Ammon's horn (tissue), 1 donor: ENCODE data around the gene CD8B.
"Not testable (repeated sequence)": the region's sequence is repeated elsewhere in the genome, so short reads cannot be mapped to it uniquely, and the experiment has no call there.

Experiments used
- DNase-seq: peaks from one replicate; pipeline ENCODE4 v3.0.0-alpha.2; 2016; ENCODE audit warnings: low spot score

CD8B gene

GRCh38 chr2:86861628-86862379, at the start of gene CD8B:
Gene CD8B (minus strand): TSS chr2:86861886. CDS start chr2:86861865, 21 bp downstream.
- DNase-seq: not testable (repeated sequence)

GRCh38 chr2:86905868-86906267, 44.2 kb upstream of the CD8B start:
- DNase-seq: not testable (repeated sequence)

DNA sequence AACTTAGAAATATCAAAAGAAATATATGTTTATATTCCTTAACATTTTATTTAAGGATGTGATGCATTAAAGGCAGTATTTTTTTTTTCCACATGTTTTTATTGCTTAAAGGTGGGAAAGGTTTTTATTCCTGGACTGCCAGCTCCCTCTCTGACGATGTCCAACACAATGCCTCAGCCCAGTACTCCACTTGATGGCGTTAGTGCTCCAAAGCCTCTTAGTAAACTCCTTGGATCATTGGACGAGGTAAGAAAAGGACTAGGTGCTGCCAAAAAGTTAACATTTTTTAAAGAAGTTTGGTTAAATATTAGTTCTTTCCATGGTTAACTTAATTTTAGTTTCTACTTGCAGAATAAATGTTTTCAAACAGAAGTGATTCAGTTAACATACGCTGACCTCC, 39.0 kb upstream of the CD8B start:
- not testable (repeated sequence) for DNase-seq

- DNase-seq: not testable (repeated sequence)
Measured at GRCh38 chr2:86886026-86886425, 24.3 kb upstream of the CD8B start.

DNA sequence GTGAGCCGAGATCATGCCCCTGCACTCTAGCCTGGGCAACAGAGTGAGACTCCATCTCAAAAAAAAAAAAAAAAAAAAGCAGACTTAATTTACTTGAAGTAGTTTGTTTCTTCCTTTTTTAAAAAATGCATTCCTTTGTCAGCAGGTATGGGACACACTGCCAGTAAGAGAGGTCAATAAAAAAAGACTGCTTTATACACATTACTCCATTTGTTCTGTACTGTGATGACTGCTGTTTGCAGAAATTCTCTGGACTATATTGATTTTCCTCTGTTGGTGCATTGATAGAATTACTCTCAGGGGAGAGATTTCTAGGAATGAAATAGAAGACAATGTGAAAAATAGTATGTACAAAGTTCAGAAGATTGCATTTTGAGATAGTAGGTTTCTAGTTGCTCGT, 21.2 kb upstream of the CD8B start:
- DNase-seq: not testable (repeated sequence)

DNA sequence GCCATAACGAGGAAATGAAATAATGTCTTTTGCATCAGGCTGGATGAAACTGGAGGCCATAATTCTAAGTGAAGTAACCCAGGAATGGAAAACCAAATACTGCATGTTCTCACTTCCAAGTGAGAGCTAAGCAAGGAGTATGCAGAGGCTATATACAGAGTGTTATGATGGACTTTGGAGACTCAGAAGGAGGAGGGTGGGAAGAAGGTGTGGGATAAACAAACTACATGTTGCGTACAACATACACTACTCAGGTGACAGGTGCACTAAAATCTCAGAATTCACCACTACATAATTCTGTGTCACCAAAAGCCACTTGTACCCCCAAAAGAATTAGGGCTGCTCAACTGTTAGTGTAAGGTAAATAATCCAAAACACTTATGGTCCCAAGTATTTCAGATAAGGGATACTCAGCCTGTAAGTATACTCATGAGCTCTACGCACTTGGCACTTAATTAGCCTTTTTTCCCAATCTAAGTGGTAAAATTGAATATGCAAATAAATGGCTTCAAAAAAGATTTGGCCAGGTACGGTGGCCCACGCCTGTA, 20.5 kb upstream of the CD8B start:
- DNase-seq: not testable (repeated sequence)

DNA sequence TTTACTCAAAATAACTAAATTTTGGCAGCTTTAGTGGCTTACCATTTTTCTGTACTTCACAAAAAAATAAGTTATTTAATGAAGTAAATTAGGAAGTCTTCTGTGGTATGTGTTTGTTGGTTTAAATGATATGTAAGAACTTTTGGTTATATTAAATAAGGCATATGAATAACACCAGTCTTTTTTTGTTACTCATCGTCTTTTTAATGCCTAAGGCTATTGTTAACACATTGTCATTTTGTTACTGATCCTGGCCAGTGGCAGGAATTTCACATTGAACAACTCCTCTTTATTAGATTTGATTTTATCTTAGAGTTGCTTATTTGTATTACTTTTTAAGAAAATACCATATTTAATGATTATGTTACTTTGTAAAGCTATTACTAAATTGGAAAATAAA, 17.3 kb upstream of the CD8B start:
- DNase-seq: not testable (repeated sequence)

GRCh38 chr2:86870941-86871340, 9.3 kb upstream of the CD8B start:
- DNase-seq: not testable (repeated sequence)

GRCh38 chr2:86868895-86869468, 7.3 kb upstream of the CD8B start:
- not testable (repeated sequence) for DNase-seq

DNA sequence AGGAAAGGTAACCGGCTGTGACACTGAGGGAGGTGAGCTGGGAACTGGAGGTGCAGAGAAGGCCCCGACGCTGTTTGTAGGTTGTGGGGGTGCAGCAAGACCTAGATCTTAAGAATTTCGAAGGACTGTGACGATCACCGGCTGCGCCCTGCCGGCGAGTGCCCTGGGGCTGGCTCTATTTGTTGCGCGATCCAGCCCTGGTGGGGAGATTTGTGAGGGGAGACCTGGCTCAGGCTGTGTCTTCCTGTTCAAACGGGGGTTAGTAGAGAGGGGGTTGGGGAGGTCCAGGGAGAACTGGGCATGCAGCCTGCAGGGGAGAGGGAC, 656 bp upstream of the CD8B start:
- not testable (repeated sequence) for DNase-seq

- DNase-seq: not testable (repeated sequence)
Measured at GRCh38 chr2:86861175-86861574, 511 bp downstream of the CD8B start.

GRCh38 chr2:86860573-86860972, 1.1 kb downstream of the CD8B start:
- DNase-seq: not testable (repeated sequence)

- not testable (repeated sequence) for DNase-seq
Measured at GRCh38 chr2:86857688-86858087, 4.0 kb downstream of the CD8B start.

DNA sequence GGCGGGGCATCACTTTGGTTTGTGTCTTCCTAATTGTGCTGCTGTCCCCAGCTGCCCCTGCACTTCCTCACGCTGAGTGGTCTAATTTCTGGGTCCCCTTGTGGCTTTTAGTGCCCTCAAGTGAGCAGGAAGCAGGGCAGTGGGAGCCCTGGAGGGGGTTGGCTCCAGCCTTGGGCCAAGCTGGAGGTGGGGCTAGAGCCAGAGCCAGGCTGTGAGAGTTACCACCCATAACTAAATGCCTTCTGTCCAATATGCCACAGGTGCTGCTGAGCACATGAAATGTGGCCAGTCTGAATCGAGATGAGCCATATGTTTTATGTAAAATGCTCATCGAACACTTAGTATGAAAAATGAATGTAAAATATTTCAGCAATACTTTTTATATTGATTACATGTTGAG, 5.2 kb downstream of the CD8B start:
- not testable (repeated sequence) for DNase-seq

DNA sequence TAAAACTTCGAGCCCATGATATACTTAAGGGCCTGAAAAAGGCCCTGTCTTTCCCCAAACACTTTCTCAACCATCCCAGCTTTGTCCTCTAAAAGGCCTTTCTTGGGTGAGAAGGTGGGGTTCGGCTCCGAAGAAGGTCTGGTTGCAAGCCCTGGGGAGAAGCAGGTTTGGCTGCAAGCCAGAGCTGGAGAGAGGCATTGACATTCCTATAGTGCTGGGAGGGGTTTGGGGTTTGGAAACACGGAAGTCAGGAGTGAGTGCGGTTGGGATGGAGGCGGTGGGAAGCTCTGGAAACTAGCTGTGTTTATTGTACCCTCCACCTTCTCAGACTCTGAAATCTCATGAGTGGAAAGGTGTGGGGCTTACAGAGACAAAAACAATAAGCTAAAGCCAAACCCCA, 5.7 kb downstream of the CD8B start:
- DNase-seq: not testable (repeated sequence)

DNA sequence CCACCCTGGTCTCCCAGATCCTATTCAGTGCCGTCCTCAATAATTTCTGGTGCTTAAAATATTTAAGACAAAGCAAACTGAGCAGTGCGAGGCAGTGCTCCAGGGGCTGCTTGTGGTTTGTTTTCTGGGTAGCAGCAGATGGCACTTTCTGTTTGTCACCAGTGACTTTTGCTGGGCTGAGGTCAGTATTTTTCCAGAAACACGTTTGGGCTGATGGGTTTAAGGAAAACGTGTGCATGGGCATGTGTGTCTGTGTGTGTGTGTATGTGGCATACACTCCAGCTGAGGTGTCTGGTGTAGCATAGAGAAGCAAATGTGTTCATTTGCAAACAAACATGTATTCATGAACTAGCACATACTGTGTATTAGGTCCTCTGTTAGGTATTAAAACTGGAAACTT, 10.1 kb downstream of the CD8B start:
- not testable (repeated sequence) for DNase-seq

GRCh38 chr2:86842607-86843234, 19.0 kb downstream of the CD8B start:
- DNase-seq: not testable (repeated sequence)

- DNase-seq: not testable (repeated sequence)
Measured at GRCh38 chr2:86841330-86841729, 20.4 kb downstream of the CD8B start.

DNA sequence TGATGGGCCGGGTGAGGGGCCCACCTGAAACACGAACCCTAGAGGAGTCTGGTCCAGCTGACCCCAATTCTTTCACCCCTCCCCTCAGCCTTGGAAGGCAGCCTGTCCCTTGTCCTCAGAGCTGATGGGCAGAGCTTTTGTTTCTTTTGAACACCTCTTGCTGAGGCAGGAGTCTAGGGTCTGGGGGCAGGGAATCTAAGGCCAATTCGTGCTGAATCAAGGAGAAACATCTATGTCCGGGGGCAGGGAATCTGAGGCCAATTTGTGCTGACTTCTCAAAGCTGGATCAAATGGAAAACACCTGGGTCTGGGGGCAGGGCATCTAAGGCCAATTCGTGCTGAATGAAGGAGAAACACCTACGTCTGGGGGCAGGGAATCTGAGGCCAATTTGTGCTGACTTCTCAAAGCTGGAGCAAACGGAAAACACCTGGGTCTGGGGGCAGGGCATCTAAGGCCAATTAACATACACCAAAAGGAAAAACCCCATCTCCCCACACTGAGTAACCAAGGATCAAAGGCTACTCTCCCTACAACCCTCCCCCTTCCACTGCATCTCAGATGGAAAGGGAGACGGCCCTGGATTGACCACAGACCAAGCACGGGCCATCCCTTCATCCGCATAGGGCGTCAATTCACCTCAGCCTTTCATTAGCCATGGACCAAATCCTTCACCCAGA, 21.7 kb downstream of the CD8B start:
- not testable (repeated sequence) for DNase-seq

GRCh38 chr2:86839455-86839854, 22.2 kb downstream of the CD8B start:
- DNase-seq: not testable (repeated sequence)

- not testable (repeated sequence) for DNase-seq
Measured at GRCh38 chr2:86837714-86838113, 24.0 kb downstream of the CD8B start.
